ENCODE data around the gene PTPN6. TPM values are rescaled to one million over a fixed set of nuclear protein-coding genes. Genes with fewer than 3 reads are reported as not detected.

Gene PTPN6
- total and polyA plus RNA-seq, 2 experiments from 2014 or later: 17.4 to 28.4 TPM

DNA sequence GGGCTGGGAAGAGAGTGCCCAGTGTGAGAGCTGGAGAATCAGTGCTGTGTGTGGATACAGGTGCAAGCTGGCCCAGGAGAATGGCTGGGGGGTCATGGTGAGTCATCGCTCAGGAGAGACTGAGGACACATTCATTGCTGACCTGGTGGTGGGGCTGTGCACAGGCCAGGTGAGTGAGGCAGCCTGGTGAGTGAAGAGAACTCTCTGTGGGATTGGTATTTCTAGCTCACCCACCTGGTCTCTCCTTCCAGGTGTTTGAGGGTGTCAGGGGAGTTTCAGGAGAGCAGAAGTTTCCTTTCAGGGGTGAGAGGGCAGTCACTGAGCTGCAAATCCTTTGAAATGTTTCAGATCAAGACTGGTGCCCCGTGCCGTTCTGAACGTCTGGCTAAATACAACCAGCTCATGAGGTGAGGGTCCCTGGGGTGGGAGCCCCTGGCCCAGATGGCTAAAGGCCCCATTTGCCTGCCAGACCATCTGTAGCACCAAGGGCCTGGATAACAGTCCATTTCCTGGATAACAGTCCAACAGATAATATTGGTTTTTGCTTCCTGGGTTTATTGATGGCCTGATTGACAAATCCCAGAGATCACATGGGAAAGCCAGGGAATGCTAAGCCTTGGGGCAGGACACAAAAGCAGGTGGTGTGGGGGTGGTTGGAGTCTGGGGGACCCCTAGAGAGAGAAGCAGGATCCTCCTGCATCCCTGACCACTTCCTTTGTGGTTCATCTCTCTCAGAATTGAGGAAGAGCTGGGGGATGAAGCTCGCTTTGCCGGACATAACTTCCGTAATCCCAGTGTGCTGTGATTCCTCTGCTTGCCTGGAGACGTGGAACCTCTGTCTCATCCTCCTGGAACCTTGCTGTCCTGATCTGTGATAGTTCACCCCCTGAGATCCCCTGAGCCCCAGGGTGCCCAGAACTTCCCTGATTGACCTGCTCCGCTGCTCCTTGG is 28.9 kb upstream of the PTPN6 start:
- no peaks in the 10 kb centered on the region for H3K27me3 ChIP-seq
- DNase-seq (ENCODE audit: low read depth in 1 of 2, low spot score in 1 of 2): no peak
- TF ChIP-seq, protein P1, sequence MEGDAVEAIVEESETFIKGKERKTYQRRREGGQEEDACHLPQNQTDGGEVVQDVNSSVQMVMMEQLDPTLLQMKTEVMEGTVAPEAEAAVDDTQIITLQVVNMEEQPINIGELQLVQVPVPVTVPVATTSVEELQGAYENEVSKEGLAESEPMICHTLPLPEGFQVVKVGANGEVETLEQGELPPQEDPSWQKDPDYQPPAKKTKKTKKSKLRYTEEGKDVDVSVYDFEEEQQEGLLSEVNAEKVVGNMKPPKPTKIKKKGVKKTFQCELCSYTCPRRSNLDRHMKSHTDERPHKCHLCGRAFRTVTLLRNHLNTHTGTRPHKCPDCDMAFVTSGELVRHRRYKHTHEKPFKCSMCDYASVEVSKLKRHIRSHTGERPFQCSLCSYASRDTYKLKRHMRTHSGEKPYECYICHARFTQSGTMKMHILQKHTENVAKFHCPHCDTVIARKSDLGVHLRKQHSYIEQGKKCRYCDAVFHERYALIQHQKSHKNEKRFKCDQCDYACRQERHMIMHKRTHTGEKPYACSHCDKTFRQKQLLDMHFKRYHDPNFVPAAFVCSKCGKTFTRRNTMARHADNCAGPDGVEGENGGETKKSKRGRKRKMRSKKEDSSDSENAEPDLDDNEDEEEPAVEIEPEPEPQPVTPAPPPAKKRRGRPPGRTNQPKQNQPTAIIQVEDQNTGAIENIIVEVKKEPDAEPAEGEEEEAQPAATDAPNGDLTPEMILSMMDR (IDR thresholded peaks at IDR 0.05; ENCODE audit: low read depth, low read length): no peak
- no peak overlapping the region for H3K27ac ChIP-seq
- H3K9me3 ChIP-seq (ENCODE audit: low read depth): no peaks in the 10 kb centered on the region
- peaks cover 9% of the 10 kb centered on the region for H3K36me3 ChIP-seq
- no peak overlapping the region for H3K4me3 ChIP-seq
- H3K4me1 ChIP-seq (ENCODE audit: low read depth): peaks cover 29% of the 10 kb centered on the region

DNA sequence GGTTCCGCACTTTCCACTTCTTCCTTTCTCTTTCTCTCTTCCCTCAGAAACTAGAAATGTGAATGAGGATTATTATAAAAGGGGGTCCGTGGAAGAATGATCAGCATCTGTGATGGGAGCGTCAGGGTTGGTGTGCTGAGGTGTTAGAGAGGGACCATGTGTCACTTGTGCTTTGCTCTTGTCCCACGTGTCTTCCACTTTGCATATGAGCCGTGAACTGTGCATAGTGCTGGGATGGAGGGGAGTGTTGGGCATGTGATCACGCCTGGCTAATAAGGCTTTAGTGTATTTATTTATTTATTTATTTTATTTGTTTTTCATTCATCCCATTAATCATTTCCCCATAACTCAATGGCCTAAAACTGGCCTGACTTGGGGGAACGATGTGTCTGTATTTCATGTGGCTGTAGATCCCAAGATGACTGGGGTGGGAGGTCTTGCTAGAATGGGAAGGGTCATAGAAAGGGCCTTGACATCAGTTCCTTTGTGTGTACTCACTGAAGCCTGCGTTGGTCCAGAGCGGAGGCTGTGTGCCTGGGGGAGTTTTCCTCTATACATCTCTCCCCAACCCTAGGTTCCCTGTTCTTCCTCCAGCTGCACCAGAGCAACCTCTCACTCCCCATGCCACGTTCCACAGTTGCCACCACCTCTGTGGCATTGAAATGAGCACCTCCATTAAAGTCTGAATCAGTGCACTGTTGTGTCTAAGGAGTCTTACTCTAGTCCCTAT is 28.0 kb upstream of the PTPN6 start:
- no peak for DNase-seq (ENCODE audit: low read depth in 1 of 2, low spot score in 1 of 2)
- Histone ChIP-seq H3K4me3 (no peak overlapping the region), H3K27me3 (no peaks in the 10 kb centered on the region), H3K27ac (no peak overlapping the region), H3K9me3 (ENCODE audit: low read depth) (no peaks in the 10 kb centered on the region), H3K36me3 (peaks cover 6% of the 10 kb centered on the region), H3K4me1 (ENCODE audit: low read depth) (peaks cover 29% of the 10 kb centered on the region)
- TF ChIP-seq, protein P1 (IDR thresholded peaks at IDR 0.05; ENCODE audit: low read depth, low read length): no peak

- Histone ChIP-seq H3K27me3 (no peaks in the 10 kb centered on the region), H3K9me3 (ENCODE audit: low read depth) (no peaks in the 10 kb centered on the region), H3K27ac (no peak overlapping the region), H3K4me3 (no peak overlapping the region), H3K4me1 (ENCODE audit: low read depth) (peaks cover 29% of the 10 kb centered on the region), H3K36me3 (peaks cover 6% of the 10 kb centered on the region)
- TF ChIP-seq, protein P1 (IDR thresholded peaks at IDR 0.05; ENCODE audit: low read depth, low read length): no peak
- DNase-seq (ENCODE audit: low read depth in 1 of 2, low spot score in 1 of 2): no peak
Measured at GRCh38 chr12:6923851-6924250, 27.3 kb upstream of the PTPN6 start.

GRCh38 chr12:6925239-6925539 is 26.0 kb upstream of the PTPN6 start:
- H3K4me1 ChIP-seq (ENCODE audit: low read depth): peaks cover 39% of the 10 kb centered on the region
- peak overlapping the region; percentile 80 for H3K27ac ChIP-seq
- DNase-seq (ENCODE audit: low read depth in 1 of 2, low spot score in 1 of 2): no peak
- H3K9me3 ChIP-seq (ENCODE audit: low read depth): no peaks in the 10 kb centered on the region
- TF ChIP-seq, protein P1 (IDR thresholded peaks at IDR 0.05; ENCODE audit: low read depth, low read length): no peak
- peaks cover 6% of the 10 kb centered on the region for H3K36me3 ChIP-seq
- H3K4me3 ChIP-seq: no peak overlapping the region
- no peaks in the 10 kb centered on the region for H3K27me3 ChIP-seq

DNA sequence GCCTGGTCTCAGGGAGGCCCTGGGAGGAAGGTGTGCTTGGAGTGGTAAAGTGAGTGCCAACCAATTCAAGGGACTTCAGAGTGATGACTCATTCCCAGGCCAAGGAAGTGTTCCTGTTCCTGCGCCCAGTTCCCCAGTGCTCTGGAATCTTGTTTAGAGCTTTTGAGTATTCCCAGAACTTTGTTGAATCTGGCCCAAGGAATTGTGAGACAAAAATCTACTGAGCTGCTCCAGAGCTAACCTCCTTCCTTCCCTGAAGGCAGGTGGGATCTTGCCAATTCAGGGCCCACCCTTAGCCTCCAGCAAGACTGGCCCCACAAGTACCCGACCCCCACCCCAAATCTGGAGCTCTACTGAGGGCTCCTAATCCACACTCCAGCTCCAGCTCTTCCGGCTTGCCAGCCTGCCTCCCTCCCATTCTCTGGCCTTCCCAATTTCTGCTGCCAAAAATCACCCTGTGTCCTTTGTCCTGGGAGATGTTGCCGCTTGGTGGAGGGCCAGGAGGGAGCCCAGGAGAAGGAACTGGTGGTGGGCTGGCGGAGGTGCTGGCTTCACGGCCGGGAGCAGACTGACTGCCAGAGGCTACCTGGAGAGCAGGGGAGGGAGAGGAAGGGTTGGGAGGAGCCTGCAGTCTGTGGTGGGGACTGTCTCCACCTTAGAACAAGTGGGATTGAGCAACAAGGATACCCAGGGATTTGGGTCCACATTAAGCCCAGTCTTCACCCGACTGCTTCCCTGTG is 25.4 kb upstream of the PTPN6 start:
- no peaks in the 10 kb centered on the region for H3K27me3 ChIP-seq
- H3K4me3 ChIP-seq: no peak overlapping the region
- TF ChIP-seq, protein P1 (IDR thresholded peaks at IDR 0.05; ENCODE audit: low read depth, low read length): no peak
- H3K4me1 ChIP-seq (ENCODE audit: low read depth): peaks cover 41% of the 10 kb centered on the region
- peak overlapping the region; percentile 80 for H3K27ac ChIP-seq
- no peaks in the 10 kb centered on the region for H3K9me3 ChIP-seq (ENCODE audit: low read depth)
- peak; percentile 52 to 89 for DNase-seq (ENCODE audit: low read depth in 1 of 2, low spot score in 1 of 2)
- H3K36me3 ChIP-seq: peaks cover 6% of the 10 kb centered on the region
